ENCODE results near the gene TNS1.

Gene TNS1

DNA sequence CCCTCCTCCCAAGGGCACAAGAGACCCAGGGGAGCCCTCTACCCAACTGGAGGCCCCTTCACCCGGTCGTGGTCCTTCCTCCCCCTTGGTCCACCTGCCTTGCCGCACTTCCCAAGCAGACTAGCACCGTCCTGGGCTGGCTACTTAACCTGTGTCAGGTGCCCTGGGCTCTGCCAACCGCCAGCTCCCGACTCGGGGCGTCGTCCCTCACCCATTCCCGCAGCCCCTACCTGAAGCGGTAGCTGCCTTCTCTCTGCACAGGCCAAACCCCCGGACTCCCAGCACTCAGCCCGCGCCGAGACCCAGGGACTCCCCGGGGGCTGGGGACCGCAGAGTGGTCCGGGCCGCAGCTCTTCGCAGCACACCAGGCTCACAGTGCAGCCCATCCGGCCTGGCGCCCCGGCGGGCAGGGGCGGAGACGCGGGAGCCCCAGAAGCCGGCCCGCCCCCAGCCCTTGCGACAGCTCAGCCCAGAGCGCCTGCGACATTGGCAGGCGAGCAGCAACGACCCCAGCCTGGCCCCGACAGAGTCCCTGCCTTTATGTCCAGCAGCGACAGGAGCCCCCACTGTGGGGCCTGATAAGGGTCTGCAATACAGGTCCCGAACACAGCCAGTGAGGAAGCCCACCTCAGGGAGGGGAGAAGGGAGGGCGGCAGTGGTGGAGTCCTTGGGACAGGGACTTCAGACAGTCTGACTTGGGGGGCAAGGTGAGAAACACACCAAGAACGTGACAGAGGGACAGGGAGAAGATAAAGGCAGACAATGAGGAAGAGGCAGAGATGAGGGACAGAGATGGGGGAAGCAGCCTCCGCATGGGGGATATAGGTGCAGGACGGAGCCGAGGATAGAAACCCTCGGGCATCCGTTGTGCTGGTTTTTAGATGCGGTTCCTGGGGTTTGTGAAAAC is 31.0 kb upstream of the TNS1 start:
- Histone ChIP-seq H3K36me3 (ENCODE audit: insufficient read depth) (no peaks in the 10 kb centered on the region), H3K27ac (no peak overlapping the region), H3K79me2 (ENCODE audit: insufficient read depth, low read depth) (no peaks in the 10 kb centered on the region), H2AFZ (ENCODE audit: low read depth) (peak overlapping the region; percentile 96), H3K4me1 (ENCODE audit: low read depth, poor library complexity, severe bottlenecking) (peaks cover 15% of the 10 kb centered on the region), H3K4me2 (no peak overlapping the region), H3K4me3 (IDR thresholded peaks at IDR 0.05; ENCODE audit: insufficient read depth, low read depth, low read length) (no peak overlapping the region), H3K27me3 (ENCODE audit: insufficient read depth, low read depth) (no peaks in the 10 kb centered on the region), H3K9ac (no peak overlapping the region; the same call in 1 of the 2 replicates), H4K20me1 (ENCODE audit: insufficient read depth) (no peaks in the 10 kb centered on the region)
- TF ChIP-seq, protein P1, sequence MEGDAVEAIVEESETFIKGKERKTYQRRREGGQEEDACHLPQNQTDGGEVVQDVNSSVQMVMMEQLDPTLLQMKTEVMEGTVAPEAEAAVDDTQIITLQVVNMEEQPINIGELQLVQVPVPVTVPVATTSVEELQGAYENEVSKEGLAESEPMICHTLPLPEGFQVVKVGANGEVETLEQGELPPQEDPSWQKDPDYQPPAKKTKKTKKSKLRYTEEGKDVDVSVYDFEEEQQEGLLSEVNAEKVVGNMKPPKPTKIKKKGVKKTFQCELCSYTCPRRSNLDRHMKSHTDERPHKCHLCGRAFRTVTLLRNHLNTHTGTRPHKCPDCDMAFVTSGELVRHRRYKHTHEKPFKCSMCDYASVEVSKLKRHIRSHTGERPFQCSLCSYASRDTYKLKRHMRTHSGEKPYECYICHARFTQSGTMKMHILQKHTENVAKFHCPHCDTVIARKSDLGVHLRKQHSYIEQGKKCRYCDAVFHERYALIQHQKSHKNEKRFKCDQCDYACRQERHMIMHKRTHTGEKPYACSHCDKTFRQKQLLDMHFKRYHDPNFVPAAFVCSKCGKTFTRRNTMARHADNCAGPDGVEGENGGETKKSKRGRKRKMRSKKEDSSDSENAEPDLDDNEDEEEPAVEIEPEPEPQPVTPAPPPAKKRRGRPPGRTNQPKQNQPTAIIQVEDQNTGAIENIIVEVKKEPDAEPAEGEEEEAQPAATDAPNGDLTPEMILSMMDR (conservative IDR thresholded peaks at IDR 0.05; ENCODE audit: low read depth, low read length) = no peak

DNA sequence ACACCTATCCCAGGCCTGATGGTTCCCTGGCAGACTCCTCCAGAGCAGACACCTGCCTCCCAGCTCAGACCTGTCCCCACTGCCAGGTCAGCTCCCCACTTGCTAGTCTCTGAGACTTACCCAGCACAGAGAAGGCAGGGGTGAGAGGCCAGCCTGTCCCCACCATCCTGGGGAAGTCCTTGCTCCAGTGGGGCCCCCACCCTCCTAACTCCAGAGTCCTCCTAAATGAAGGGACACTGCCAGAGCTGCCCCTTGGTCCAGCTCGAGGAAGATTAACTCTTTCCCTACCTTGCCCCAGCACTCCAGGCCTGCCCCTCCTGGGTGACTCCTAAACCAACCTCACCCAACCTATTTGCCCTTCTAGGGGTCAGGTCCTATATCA is 30.4 kb upstream of the TNS1 start:
- H3K4me1 ChIP-seq (ENCODE audit: low read depth, poor library complexity, severe bottlenecking) = peaks cover 15% of the 10 kb centered on the region
- H2AFZ ChIP-seq (ENCODE audit: low read depth) = no peak overlapping the region
- H3K36me3 ChIP-seq (ENCODE audit: insufficient read depth) = no peaks in the 10 kb centered on the region
- no peak overlapping the region for H3K4me2 ChIP-seq
- H3K4me3 ChIP-seq (IDR thresholded peaks at IDR 0.05; ENCODE audit: insufficient read depth, low read depth, low read length) = no peak overlapping the region
- no peak overlapping the region for H3K9ac ChIP-seq
- H3K27ac ChIP-seq = no peak overlapping the region
- no peaks in the 10 kb centered on the region for H3K27me3 ChIP-seq (ENCODE audit: insufficient read depth, low read depth)
- H4K20me1 ChIP-seq (ENCODE audit: insufficient read depth) = no peaks in the 10 kb centered on the region
- no peaks in the 10 kb centered on the region for H3K79me2 ChIP-seq (ENCODE audit: insufficient read depth, low read depth)
- TF ChIP-seq, protein P1 (conservative IDR thresholded peaks at IDR 0.05; ENCODE audit: low read depth, low read length) = no peak

DNA sequence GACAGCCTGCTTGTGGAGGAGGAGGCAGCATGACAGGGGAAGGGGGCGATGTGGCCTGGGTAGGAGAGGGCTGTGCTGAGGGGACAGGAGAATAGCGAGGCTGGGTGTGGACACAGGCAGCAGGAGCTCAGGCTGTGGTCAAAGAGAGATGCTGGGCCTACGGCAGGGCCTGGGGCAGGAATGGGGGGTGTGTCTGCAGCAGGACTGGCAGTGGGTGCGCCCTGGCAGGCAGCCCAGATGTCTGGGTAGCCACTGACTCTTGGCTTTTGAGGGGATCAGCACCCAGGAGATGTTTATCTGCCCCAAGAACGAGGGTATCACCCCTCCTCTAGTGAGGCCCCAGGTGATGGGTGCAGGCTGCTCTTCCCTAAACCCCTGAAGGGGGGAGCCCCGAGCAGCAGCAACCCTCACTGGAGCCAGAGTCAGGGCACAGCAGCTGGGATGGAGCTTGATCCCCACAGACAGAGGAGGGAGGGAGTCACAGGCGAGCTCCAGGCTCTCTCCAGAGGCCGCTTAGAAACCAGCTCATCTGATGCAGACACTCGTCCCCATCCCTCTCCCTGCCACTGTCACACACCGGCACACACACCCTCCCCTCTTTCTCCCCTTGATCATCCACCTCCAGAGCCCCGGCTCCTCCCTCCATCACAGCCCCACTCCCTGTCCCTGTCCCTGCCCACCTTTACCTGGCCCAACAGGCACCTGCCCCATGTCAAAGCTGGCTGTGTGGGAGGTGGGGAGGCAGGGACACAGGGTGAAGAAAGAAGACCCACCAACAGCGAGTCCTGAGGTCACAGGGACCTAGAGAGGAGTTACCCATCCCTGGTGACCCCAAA is 29.8 kb upstream of the TNS1 start:
- H4K20me1 ChIP-seq (ENCODE audit: insufficient read depth) = no peaks in the 10 kb centered on the region
- H2AFZ ChIP-seq (ENCODE audit: low read depth) = no peak overlapping the region
- H3K27me3 ChIP-seq (ENCODE audit: insufficient read depth, low read depth) = no peaks in the 10 kb centered on the region
- H3K4me1 ChIP-seq (ENCODE audit: low read depth, poor library complexity, severe bottlenecking) = peaks cover 15% of the 10 kb centered on the region
- H3K9ac ChIP-seq = no peak overlapping the region
- no peak overlapping the region for H3K4me3 ChIP-seq (IDR thresholded peaks at IDR 0.05; ENCODE audit: insufficient read depth, low read depth, low read length)
- no peak overlapping the region for H3K27ac ChIP-seq
- TF ChIP-seq, protein P1 (conservative IDR thresholded peaks at IDR 0.05; ENCODE audit: low read depth, low read length) = no peak
- no peaks in the 10 kb centered on the region for H3K36me3 ChIP-seq (ENCODE audit: insufficient read depth)
- no peaks in the 10 kb centered on the region for H3K79me2 ChIP-seq (ENCODE audit: insufficient read depth, low read depth)
- no peak overlapping the region for H3K4me2 ChIP-seq

DNA sequence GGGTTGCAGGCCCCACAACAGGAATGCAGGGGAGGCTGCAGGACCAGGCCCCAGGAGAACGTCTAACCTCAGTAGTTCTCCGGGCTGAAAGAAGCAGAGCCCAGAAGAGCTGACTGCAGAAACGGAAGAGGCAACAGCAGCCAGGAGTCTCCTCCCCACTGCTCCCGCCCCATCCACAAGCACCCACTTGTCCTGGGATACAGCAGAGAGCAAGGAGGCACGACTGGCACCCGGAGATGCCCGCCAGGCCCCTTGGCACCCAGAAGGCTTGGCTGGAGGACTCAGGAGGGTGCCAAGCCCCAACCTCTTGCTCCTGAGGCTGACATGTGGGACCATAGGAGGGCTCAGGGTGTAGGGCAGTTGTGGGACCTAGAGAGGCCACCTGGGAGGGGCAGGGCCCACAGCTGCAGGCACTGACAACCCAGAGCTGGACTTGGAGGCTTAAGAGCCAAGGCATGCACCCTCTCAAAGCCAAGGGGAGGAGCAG is 29.0 kb upstream of the TNS1 start:
- H3K4me2 ChIP-seq = no peak overlapping the region
- no peaks in the 10 kb centered on the region for H3K36me3 ChIP-seq (ENCODE audit: insufficient read depth)
- H3K9ac ChIP-seq = no peak overlapping the region
- no peak overlapping the region for H3K4me3 ChIP-seq (IDR thresholded peaks at IDR 0.05; ENCODE audit: insufficient read depth, low read depth, low read length)
- H4K20me1 ChIP-seq (ENCODE audit: insufficient read depth) = no peaks in the 10 kb centered on the region
- H2AFZ ChIP-seq (ENCODE audit: low read depth) = no peak overlapping the region
- peaks cover 15% of the 10 kb centered on the region for H3K4me1 ChIP-seq (ENCODE audit: low read depth, poor library complexity, severe bottlenecking)
- H3K27ac ChIP-seq = no peak overlapping the region
- TF ChIP-seq, protein P1 (conservative IDR thresholded peaks at IDR 0.05; ENCODE audit: low read depth, low read length) = no peak
- H3K27me3 ChIP-seq (ENCODE audit: insufficient read depth, low read depth) = no peaks in the 10 kb centered on the region
- no peaks in the 10 kb centered on the region for H3K79me2 ChIP-seq (ENCODE audit: insufficient read depth, low read depth)

Measured in KMS-11 (cell line).